Activated CD4-positive, alpha-beta T cell treated with anti-CD3 and anti-CD28 coated beads, Interleukin-10, Interleukin-2, amounts not matched to agents 100 ng/mL and 50 ng/mL, durations not matched to agents 16 hours and 8 hours (primary cell): Measurements from ENCODE around the gene DGKB.

Source experiments
- DNase-seq: peaks from one replicate; pipeline ENCODE4 v3.0.0-alpha.2; 2020

The DGKB gene

DNA sequence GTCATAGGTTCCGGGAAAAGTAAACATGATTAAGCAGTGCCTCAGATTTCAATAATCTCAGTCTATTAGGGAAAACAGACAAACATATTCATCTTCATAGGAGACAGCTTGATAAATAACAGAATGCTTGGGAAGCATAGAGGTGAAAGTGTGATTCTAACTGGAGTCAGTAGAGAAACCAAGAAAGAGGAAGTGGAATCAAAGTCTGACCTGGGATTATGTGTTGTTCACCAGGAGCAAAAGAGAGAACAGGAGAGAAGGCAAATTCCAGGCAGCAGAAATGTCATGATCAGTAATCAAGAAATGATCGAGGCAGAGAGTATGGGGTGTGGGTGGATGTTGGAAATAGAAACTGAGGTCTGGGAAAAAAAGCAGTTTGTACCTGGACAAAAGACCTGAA, 43.7 kb downstream of the DGKB start:
- no peak for DNase-seq

DNA sequence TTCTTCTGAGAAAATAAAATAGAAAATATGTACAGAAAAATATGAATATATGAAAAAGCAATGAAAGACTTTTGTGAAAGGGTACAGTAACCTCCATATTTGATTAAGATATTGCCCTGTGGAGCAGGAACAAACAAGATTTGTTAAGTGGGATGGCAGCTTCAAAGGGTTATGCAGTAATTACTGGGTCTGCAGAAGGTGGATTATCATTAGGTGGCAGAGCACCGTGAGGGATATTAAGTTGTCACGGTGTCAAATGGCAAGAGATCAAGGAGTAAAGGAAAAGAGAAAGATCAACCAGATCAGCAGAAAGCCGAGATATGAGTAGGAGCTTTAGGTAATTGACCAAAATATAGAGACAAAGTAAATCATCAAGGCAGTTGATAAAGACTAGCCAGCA, 44.1 kb downstream of the DGKB start:
- DNase-seq, result no peak

DNA sequence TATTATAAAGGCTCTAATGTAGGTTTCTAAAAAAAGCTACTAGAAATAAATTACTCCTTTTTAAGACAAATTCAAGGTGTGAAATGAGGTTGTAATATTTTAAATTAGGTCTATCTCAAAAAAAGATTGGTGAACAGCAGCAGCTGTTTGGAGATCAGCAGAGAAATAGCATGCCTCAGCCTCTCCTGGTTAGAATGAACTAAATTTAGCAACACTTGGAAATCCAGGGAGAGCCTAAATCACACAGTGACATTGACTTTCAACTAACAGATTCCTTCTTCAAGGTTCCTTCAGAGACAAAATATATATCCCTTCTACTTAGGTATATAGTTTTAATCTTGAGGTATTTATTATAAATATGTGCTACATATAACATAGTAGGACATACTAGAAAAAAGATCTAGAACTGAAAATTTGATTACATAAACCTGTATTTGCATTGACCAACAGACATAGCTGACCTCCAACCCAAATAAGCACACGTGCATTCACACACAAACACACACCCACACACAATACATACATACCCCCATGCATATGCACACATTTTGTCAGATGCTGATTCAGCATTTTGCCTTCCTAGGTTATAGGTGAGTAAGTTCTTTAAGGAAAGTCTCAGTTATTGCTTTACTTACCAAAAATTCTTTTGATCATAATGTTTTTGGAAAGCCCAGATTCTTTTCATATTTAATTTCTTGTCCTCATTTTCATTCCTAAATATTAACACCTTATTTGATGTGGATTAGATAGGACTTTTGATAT, 47.3 kb downstream of the DGKB start:
- no peak for DNase-seq

DNA sequence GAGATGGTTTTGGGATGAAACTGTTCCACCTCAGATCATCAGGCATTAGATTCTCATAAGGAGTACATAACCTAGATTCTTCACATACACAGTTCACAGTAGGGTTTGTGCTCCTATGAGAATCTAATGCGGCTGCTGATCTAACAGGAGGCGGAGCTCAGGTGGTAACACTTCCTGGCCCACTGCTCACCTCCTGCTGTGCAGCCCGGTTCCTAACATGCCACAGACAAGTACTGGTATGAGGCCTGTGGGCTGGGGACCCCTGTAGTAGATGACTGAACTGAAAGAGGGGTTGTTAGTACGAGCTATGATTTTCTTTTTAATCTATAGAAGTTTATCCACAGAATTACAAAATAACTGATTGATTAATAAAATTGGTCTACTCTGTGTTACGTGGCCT, 48.1 kb downstream of the DGKB start:
- no peak for DNase-seq

DNA sequence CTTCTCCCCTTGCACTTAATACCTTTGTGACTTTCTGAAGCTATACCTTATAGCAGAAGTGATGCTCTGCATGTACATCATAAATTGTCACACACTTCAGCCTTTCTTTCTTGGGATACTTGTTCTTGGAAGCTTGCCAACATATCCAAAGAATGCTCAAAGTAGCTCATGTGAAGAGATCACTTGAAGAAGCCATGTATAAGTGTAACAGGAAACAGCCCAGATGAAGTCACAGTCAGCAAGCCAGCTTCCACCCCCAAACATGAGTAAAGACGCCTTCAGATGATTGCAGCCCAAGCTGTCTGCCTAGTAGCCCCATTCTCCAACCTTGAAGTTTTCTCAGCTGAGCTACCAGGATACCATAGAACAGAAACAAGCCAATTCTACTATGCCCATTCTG, 50.9 kb downstream of the DGKB start:
- no peak for DNase-seq

DNA sequence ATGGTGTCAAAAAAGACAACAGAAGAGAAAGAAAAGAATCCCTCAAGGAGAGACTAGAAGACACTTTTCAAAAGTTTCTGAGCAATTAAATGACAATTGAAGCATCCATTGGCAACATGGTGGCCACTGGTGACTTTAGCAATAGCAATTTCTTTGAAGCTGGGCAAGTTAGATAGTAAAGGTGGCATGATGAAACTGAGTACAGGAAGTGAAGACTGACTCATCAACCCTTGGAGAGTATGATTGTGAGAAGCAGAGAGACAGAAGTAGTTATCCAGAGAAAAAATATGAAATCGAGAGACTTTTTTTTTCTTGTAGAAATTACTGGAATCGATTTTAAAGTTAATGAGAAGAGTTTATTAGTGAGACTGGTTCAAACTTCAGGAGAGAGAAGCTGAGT, 52.5 kb downstream of the DGKB start:
- DNase-seq, result peak; percentile 48

DNA sequence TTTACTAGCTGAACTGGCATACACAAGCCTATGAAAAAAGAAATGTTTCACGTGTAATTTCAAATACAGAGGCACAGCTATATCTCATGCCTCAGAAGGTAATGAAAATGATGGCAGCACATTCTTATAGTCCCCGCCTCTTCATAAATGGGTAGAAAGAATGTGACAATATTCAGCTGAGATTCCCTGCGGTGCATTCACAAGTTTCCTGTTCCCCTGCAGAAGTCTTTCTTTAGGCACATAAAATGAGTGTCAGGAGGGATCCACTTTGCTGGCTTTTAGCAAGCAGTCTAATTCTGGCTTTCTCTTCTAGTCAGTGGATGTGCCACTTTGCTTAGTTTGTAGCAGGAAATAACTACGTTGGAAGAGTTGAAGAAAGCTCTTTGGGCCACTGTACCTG, 56.1 kb downstream of the DGKB start:
- DNase-seq, result no peak

DNA sequence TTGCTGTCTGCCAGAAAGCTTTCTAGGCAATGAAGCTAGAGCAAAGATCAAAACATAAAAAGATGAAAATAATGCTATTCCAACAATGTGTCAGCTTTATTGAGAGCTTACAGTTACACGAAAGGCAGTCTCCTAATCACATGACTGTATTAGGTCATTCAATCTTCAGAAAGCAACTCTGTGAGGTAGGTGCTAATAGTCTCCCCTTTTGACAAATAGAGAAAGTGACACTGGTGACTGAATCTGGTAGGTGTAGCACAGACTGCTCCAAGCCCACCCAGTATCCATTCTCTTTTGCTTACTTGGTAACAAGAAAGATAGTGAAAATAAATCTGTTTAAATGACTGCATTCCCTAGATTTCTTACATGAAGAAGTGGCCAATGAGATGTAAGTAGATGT, 58.8 kb downstream of the DGKB start:
- no peak for DNase-seq

DNA sequence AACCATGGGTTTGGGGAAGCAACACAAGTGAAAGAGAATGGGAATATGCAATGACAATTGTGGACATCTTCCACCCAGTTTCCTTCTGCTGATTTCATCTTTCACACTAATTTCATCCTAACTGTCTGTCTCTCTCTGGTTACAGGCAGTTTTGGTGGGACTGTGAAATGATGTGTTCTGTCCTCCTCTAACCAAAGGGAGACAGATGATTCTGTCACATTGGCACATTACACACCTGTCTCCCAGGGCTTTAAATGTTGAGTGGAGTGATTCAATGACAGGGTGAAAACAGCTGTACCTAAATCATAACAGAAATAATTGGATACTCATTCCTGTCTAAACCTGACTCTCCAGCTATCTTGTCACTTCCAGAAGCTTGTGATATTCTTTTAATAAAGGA, 60.0 kb downstream of the DGKB start:
- no peak for DNase-seq

DNA sequence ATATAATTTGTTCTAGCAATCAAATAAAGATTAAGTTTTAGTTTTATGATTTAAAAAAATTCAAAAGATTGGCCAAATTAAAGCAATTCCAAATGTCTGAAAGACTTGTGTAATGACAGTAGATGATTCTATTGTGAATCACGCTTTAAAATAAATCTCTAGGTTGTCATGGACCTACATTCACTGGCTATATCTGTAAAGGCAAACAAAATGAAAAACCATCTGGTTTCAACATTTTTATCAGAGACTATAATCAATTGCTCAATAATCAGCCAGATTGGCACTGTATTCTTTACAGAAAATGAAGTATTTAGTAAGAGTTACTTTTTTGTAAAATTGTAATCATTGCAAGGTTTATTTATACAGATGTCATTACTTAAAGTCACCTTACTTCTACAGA, 60.7 kb downstream of the DGKB start:
- DNase-seq, result no peak

DNA sequence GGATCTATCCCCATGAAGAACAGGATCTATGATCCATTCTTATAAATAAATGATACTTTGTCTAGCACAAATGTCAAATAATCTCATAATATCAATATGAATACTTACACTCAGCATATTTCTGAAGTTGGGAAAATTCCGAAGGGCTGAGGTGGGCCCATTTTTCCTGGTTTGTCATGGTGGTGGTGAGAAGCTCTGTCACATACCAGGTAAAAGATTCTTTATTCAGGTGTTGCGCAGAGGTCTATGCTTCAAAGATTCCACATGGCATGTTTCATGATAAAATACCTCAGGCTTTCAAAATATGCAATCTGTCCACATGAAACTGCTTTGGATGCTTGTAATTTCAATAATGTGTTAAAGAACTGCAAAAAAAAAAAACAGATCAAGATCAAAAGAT, 61.5 kb downstream of the DGKB start:
- no peak for DNase-seq

DNA sequence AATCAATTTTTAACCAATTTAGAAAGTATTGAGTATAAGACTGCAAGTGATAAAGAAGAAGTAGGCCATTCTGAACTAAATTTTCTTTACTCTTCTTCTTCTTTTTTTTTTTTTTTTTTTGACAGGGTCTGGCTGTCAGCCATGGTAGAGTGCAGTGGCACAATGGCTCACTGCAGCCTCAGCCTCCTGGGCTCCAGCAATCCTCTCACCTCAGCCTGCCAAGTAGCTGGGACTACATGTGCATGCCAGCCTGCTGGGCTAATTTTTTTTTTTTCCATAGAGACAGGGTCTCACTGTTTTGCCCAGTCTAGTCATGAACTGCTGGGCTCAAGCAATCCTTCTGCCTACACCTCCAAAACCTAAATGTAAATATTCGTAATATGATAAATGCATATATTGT, 63.2 kb downstream of the DGKB start:
- no peak for DNase-seq

DNA sequence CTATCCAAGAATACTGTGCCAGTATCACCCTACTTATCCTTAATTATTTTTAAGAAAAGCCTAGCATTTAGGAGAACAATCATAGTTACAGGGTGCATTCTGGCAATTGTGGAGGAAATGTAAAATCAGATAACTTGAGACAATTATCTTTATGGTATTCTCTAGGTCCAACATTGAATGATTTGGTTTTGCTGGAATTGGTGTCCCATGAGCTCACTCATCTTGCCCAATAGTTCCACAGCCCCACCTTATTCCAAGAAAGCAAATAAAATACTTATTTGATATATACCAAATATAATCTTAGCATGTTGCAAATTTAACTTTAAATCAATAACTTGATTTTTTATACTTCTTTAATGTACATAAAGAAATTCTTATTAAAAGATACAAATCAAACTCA, 65.3 kb downstream of the DGKB start:
- DNase-seq, result no peak

DNA sequence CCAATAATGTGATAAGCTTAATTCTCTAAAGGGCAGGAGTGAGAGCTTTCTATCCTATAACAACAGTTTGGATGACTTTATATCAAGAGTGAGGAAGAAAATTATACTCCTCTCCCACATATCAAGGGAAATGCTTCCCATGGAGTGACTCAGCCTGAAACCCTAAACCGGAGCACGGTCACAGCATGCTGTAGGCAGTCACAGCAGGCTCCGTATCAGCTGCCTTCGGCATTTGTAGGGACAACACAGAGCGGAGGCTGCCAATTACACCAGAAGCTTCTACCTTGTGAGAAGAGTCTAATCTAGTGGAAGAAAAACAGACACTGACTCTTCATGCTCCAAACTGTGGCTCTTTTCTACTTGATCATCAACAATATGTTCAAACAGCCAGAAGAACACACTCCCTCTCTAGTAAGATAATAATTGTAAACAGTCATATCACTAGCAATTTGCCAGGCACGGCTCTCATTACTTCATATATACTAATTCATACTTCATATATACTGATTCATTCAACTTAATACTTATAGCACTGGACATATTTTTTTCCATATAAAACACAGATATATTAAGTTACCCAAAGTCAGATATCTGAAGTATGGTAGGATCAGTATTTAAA, 65.9 kb downstream of the DGKB start:
- DNase-seq, result no peak

DNA sequence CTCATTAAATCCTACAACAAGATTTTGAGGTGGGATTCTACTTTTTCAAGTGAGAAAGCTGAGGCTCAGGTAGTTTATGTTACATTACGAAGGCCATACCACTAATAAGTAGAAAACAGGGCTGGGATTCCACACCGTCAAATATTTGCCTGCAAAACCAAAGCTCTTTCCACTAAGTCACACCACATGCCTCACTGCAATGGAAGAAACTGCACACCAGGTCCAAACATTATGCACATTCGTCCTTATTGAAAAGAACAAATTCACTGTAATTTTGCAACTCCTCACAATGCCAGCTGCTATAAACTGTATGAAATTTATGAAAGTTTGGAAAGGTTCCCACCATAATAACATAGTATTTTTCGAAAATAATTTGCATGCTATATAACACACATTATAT, 66.5 kb downstream of the DGKB start:
- no peak for DNase-seq

DNA sequence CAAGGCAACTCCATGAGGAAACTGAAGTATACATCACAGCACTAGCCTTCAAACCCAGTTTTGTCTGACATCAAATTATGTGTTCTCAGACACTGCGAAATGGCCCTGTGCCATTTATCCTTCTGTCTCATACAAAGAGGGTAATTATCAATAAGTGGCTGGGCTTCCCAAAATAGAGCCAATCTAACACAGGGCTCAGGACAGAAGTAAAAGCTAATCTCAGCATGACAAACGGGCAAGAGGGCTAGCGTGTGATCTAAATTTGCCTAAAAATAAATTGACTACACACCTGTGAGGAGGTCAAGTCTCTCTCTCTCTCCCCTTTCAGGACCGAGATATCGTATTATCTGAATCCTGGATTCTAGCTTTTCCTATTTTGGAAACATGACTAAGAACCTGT, 67.2 kb downstream of the DGKB start:
- DNase-seq, result no peak

DNA sequence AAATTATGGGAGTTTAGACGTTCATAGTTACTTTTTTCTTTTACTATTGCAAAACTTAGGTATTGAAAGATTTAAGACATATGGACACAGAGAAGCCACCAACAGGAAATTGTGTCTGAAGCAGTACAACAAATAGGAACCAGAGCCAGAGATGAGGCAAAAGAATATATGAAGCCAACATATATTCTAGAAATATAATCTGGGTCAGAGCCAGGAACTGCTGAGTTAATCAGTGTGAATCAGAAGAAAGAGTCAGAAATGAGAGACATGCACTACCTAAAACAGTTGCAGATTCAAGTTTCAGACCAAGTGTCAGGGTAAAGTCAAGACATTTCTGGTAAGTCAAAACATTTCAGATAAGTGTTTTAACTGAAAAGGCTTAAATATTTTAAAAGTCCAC, 67.7 kb downstream of the DGKB start:
- DNase-seq, result peak; percentile 29

DNA sequence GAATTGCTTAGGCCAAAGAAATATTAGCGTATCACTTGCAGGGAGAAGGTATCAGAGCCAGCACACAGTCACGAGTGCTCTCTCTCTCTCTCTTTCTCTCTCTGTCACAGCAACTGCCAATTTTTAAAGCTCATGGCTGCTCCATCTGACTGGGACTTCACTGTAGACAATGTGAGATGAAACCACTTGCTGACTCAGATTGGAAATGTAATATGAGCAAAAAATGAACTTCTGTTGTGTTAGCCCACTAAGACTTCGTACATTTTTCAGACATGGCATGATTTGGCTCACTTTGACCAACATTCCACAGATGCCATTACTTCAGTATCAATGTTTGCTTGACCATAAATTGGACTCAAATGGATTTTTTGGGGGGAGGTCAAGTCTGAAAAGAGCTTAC, 68.1 kb downstream of the DGKB start:
- peak; percentile 72 for DNase-seq

DNA sequence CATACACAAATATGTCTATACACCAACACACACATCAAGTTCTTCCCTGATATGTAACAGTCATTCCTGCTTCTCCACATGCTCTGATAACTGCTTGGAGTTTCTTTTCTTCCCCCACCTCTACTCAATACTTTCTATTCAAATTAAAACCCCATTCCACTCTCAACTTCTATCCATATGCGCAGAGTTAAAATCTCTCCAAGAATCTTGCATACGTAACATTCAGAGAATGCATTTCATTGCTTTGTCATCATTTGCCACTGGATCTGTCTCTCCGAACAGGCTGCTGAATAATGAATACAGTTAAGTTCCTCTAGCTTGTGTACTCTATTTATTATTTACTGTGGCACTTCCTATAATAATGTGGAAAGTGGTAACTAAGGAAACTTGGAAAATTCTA, 68.8 kb downstream of the DGKB start:
- no peak for DNase-seq

DNA sequence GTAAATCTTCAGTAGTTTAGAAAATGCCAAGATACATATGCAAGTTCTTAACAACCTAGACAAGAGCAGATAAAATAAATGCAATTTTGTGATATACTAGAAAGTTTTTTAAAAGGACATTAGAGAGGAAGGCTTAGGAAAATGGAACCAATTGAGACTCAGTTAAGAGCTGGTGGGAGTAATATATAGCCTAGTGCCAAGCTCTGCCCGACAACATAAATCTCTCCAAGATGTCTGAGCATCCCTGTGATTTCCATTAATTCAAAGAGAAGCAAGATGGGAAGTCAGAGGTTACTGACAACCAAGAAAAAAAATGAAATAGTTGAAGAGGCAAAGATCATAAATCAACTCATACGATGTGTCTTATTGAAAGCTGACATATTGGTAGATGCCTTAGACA, 74.5 kb downstream of the DGKB start:
- no peak for DNase-seq

DNA sequence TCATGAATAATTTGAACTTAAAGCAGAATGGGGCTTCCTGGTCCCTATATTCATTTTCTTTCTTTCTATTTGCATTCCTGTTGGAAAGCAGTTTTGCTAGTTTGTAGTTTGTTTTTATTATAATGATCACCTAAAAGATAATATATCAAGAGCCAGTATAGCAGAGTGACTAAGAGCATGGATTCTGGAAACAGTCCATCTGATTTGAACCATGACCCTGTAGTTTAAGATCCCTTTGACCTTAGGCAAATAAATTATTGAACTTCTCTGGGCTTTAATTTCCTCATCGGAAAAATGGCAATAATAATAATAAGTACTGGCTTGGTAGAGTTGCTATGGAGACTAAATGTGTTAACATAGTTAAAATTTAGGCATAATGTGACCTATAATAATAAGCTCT, 76.1 kb downstream of the DGKB start:
- no peak for DNase-seq

DNA sequence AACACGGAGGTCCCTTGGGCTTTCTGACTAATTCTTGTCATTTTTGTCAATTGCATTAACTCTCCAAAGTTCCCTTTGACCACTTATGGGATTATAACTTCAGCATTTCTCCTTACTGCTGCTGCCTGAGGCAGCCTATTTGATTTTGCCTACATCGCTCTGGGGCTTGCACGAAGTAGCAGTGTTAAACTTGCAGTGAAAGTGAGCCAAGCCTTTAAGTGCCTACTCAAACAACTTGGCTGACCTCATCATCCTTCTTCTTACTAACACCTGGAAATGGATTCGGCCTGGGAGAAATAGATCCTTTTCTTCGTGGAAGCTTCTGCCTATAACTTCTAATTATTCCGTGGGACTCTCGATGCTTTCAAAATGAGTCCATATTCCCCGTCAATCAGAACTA, 76.6 kb downstream of the DGKB start:
- DNase-seq, result no peak

DNA sequence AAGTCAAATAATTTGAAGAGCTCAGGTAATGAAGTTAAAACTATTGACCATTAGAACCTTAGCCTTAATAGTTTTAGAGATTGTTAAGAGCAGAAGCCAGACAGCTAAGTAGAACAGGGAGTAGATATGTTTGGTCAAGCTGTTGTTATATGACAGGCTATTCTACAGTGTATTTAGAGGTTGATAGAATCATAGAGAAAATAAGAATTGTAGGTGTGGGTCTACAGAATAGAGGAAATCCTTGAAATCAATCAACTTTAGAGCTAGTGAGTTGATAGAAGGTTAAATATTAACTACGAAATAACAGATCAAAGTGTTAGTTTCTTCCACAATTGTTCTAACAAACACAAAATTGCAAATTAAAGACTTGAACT, 80.1 kb downstream of the DGKB start:
- DNase-seq, result no peak

DNA sequence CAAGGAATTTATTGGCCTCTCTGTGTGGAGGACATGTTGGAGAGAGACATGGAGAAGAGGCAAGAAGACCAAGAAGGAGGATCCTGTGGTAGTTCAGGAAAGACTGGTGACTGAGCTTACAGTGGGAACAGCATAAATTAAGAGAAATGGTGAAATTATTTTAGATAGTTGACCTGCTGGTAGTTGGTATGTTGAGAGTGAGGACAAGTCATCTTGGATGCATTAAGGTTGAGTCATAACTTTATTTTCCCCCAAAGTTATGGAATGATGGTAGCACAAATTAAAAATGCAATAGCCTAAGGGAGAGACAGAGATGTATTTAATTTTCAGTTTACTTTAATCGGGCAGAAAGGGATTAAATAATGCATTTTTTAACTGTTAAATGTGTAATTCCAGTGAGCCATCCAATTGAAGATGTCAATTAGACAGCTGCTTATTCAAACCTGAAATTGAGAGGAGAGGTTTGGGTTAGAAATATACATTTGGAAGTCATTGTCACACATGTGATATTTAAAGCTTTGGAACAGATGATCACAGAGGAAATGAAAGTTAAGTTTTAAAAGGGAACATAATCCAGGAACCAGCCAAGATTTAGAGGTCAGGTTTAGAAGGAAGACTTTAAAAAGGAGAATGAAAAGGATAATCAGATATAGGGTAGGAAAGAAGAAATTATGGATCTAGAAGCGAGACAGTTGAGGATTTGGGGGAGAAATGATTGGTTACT, 80.6 kb downstream of the DGKB start:
- DNase-seq, result no peak

DNA sequence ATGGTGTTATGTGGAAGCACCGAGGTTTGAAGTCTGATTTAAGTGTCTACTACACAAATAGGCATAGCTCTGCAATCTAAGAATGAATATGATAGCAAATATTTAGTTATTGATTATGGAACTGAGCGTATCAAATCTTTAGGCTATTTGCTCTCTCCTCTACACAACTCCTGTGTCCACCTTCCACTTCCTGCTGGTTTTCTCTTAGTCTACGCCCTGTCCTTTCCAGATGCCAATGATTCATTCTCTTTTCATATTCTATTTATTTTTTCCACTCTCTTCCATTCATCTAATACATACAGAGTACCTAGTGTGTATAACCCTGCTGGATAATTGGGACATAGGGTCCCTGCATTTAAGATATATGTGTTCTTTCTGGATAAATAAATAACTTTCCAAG, 83.7 kb downstream of the DGKB start:
- DNase-seq, result no peak
